Erythroblast (primary cell): Measurements from ENCODE around the gene OR14K1.

Experiments
- GATA1 ChIP-seq: IDR thresholded peaks from 2 replicates; pipeline ENCODE4 v1.6.1; 2011; ENCODE audit warnings: low read depth, mild to moderate bottlenecking, control low read depth, low read length, moderate library complexity
- POLR2A ChIP-seq: IDR thresholded peaks from 2 replicates; pipeline ENCODE4 v1.6.1; 2011; ENCODE audit warnings: mild to moderate bottlenecking, low read length

GRCh38 chr1:247741756-247742155 lies 3.3 kb downstream of the OR14K1 start:
- TF ChIP-seq POLR2A (no peak), GATA1 (no peak)
